HepG2 (cell line): Measurements from ENCODE around the gene TARP.

ENCODE experiments used
- ATAC-seq: fragments of 200-7000 bp; cut with Tn5 transposase; 3 replicates; pipeline ENCODE4 v1.9.1; 2020; ENCODE audit warnings: mild to moderate bottlenecking, moderate library complexity
- BruUV-seq: library from RNA; stranded (reverse); fragments of 400-500 nt; replicated peaks from 2 replicates; lab custom pipeline; 2021; lab: Mats Ljungman, UMichigan
- CTCF ChIA-PET: fragments of 300-600 bp; formaldehyde crosslinking; extraction: SDS; loops from one replicate; lab custom pipeline; 2021; ENCODE audit warnings: low total read pairs, inconsistent platforms, low intra/inter-chr PET ratio; lab: Yijun Ruan, JAX
- POLR2A ChIA-PET: fragments of 350-600 bp; sonication (Branson Sonifier 250); formaldehyde crosslinking; loops from one replicate; lab custom pipeline; 2020; ENCODE audit warnings: antibody characterized with exemption, inconsistent platforms; lab: Yijun Ruan, JAX
- DNase-seq: peaks from one replicate; pipeline ENCODE4 v3.0.0-alpha.2; 2015; ENCODE audit warnings: low spot score
- FAIRE-seq: peaks from 3 replicates; lab custom pipeline; 2011; peaks lifted over from hg19 to GRCh38; lab: Jason Lieb, UNC
- H2AFZ ChIP-seq: one replicate; pipeline ENCODE4 v1.6.1; 2011; ENCODE audit warnings: low read length, inconsistent platforms
- H3K27ac ChIP-seq: fragments of 300-600 bp; 3 replicates; pipeline ENCODE4 v1.8.0; 2011; ENCODE audit warnings: mixed run types, mild to moderate bottlenecking, mixed read lengths, low read length, inconsistent platforms; ENCODE audit not compliant: insufficient read depth; ENCODE audit errors: extremely low read length
- H3K27me3 ChIP-seq, 2 experiments: fragments of 200-600 bp in 1 of 2; 2 replicates in 1 of 2; 3 replicates in 1 of 2; pipeline versions ENCODE4 v1.6.0 to v1.8.0; 2011; ENCODE audit warnings: low read length in 2 of 2, mild to moderate bottlenecking in 2 of 2, moderate library complexity in 2 of 2, inconsistent platforms in 1 of 2; ENCODE audit not compliant: insufficient read depth in 2 of 2, control insufficient read depth in 1 of 2
- H3K36me3 ChIP-seq, 2 experiments: fragments of 200-600 bp in 1 of 2; replicated peaks in 1 of 2; 2 replicates in 1 of 2; 3 replicates in 1 of 2; pipeline versions ENCODE4 v1.5.1 to v1.8.0; 2011; ENCODE audit warnings: low read length in 2 of 2, inconsistent platforms in 1 of 2; ENCODE audit not compliant: insufficient read depth in 2 of 2, control insufficient read depth in 1 of 2
- H3K4me1 ChIP-seq: 2 replicates; pipeline ENCODE4 v1.5.1; 2012; ENCODE audit warnings: low read length, inconsistent platforms; ENCODE audit not compliant: insufficient read depth
- H3K4me2 ChIP-seq: 2 replicates; pipeline ENCODE4 v1.6.0; 2011; ENCODE audit warnings: low read depth, low read length, inconsistent platforms
- H3K4me3 ChIP-seq, 3 experiments: fragments of 200-600 bp in 1 of 3; sonication (generic), shearing (Covaris generic) in 1 of 3; replicated peaks in 1 of 3; 2 replicates each; pipeline ENCODE4 v1.5.1; 2011 to 2016; ENCODE audit warnings: low read length in 3 of 3, inconsistent platforms in 2 of 3, low read depth in 2 of 3, mild to moderate bottlenecking in 2 of 3, control low read depth in 1 of 3, mixed read lengths in 1 of 3; ENCODE audit not compliant: insufficient read depth in 1 of 3
- H3K79me2 ChIP-seq: one replicate; pipeline ENCODE4 v1.6.1; 2011; ENCODE audit warnings: low read length, inconsistent platforms; ENCODE audit not compliant: insufficient read depth
- H3K9ac ChIP-seq: 2 replicates; pipeline ENCODE4 v1.6.0; 2011; ENCODE audit warnings: mild to moderate bottlenecking, low read depth, low read length, inconsistent platforms; ENCODE audit not compliant: insufficient read depth
- H3K9me3 ChIP-seq: 2 replicates; pipeline ENCODE4 v1.5.1; 2012; ENCODE audit warnings: mild to moderate bottlenecking, low read length
- H4K20me1 ChIP-seq: 2 replicates; pipeline ENCODE4 v1.6.0; 2011; ENCODE audit warnings: inconsistent platforms, mild to moderate bottlenecking, low read length, moderate library complexity; ENCODE audit not compliant: insufficient read depth
- GATAD2A ChIP-seq: IDR thresholded peaks from 2 replicates; pipeline ENCODE4 v1.6.1; 2016
- KLF11 ChIP-seq: IDR thresholded peaks from 2 replicates; pipeline ENCODE4 v1.6.1; 2016; ENCODE audit warnings: missing compliant biosample characterization
- NCOA2 ChIP-seq: sonication (generic); formaldehyde crosslinking; IDR thresholded peaks from 2 replicates; pipeline ENCODE4 v1.8.0; 2022; ENCODE audit warnings: inconsistent platforms
- NFIC ChIP-seq: IDR thresholded peaks from 2 replicates; pipeline ENCODE4 v1.6.1; 2012; ENCODE audit warnings: mild to moderate bottlenecking, low read length, inconsistent platforms
- ZKSCAN8 ChIP-seq: IDR thresholded peaks from 2 replicates; pipeline ENCODE4 v1.6.1; 2016; ENCODE audit warnings: borderline replicate concordance, missing genetic modification reagents, missing compliant biosample characterization
- ZNF276 ChIP-seq: sonication (generic); formaldehyde crosslinking; IDR thresholded peaks from 2 replicates; pipeline ENCODE4 v1.4.0; 2020; ENCODE audit warnings: mild to moderate bottlenecking, low read depth, missing genetic modification reagents
- ZNF605 ChIP-seq: sonication (generic); formaldehyde crosslinking; IDR thresholded peaks from 2 replicates; pipeline ENCODE4 v1.8.0; 2022; ENCODE audit warnings: mild to moderate bottlenecking, missing genetic modification reagents
- ZNF724P ChIP-seq: sonication (generic); formaldehyde crosslinking; IDR thresholded peaks from 2 replicates; pipeline ENCODE4 v1.8.0; 2022; ENCODE audit warnings: missing genetic modification reagents, borderline replicate concordance
- ZNF878 ChIP-seq: sonication (generic); formaldehyde crosslinking; IDR thresholded peaks from 2 replicates; pipeline ENCODE4 v1.8.1; 2023; ENCODE audit warnings: mild to moderate bottlenecking, missing genetic modification reagents, moderate library complexity
- WGBS: methylation state at CpG from one replicate; pipeline ENCODE4 v1.1.6; 2017; ENCODE audit warnings: low lambda C conversion rate; 5-methylcytosine and 5-hydroxymethylcytosine counted together
- in situ Hi-C: cut with HindIII; loops from 2 replicates; pipeline ENCODE4 v1.10.0; 2017; ENCODE audit warnings: low pct_unique_long_range_greater_than_20kb; ENCODE audit not compliant: extremely low pct_ligation_motif_present
- intact Hi-C: fragments of 100-400 bp; cut with micrococcal nuclease; formaldehyde crosslinking; loops from one replicate; pipeline ENCODE4 v1.10.0; 2022; ENCODE audit not compliant: unreplicated experiment
- TF ChIP-seq, protein P1 (sequence below): sonication (generic); formaldehyde crosslinking; IDR thresholded peaks from 2 replicates; pipeline ENCODE4 v1.5.0; 2020; ENCODE audit warnings: missing genetic modification reagents
- TF ChIP-seq, protein P2 (sequence below): sonication (generic); formaldehyde crosslinking; IDR thresholded peaks from 2 replicates; pipeline ENCODE4 v1.4.0; 2020; ENCODE audit warnings: missing genetic modification reagents
- TF ChIP-seq, protein P3 (sequence below): sonication (generic); formaldehyde crosslinking; IDR thresholded peaks from 2 replicates; pipeline ENCODE4 v1.5.1; 2020; ENCODE audit warnings: missing genetic modification reagents, mild to moderate bottlenecking, borderline replicate concordance

Gene TARP

GRCh38 chr7:38292442-38292841 is 19.0 kb upstream of the TARP start (continued):
- no peak for TF ChIP-seq ZNF724P (CRISPR knock-in tag)
- TF ChIP-seq, protein P1, sequence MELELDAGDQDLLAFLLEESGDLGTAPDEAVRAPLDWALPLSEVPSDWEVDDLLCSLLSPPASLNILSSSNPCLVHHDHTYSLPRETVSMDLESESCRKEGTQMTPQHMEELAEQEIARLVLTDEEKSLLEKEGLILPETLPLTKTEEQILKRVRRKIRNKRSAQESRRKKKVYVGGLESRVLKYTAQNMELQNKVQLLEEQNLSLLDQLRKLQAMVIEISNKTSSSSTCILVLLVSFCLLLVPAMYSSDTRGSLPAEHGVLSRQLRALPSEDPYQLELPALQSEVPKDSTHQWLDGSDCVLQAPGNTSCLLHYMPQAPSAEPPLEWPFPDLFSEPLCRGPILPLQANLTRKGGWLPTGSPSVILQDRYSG, result no peak
- no peak for TF ChIP-seq ZNF605 (CRISPR knock-in tag)
- no peak for TF ChIP-seq ZNF878 (CRISPR knock-in tag)
- TF ChIP-seq, protein P2, sequence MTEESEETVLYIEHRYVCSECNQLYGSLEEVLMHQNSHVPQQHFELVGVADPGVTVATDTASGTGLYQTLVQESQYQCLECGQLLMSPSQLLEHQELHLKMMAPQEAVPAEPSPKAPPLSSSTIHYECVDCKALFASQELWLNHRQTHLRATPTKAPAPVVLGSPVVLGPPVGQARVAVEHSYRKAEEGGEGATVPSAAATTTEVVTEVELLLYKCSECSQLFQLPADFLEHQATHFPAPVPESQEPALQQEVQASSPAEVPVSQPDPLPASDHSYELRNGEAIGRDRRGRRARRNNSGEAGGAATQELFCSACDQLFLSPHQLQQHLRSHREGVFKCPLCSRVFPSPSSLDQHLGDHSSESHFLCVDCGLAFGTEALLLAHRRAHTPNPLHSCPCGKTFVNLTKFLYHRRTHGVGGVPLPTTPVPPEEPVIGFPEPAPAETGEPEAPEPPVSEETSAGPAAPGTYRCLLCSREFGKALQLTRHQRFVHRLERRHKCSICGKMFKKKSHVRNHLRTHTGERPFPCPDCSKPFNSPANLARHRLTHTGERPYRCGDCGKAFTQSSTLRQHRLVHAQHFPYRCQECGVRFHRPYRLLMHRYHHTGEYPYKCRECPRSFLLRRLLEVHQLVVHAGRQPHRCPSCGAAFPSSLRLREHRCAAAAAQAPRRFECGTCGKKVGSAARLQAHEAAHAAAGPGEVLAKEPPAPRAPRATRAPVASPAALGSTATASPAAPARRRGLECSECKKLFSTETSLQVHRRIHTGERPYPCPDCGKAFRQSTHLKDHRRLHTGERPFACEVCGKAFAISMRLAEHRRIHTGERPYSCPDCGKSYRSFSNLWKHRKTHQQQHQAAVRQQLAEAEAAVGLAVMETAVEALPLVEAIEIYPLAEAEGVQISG, result no peak
- no peak for TF ChIP-seq NCOA2 (CRISPR knock-in tag)
- TF ChIP-seq NFIC, result no peak
- no peak for TF ChIP-seq GATAD2A (CRISPR knock-in tag)
- TF ChIP-seq, all 625 proteins: peak for 0

GRCh38 chr7:38291650-38292049 is 18.2 kb upstream of the TARP start:
- ChIA-PET POLR2A (no interaction called here), CTCF (no interaction called here)
- no peak overlapping the region for H3K4me2 ChIP-seq
- H3K27ac ChIP-seq, result no peak overlapping the region
- H3K4me3 ChIP-seq, result no peak overlapping the region
- ATAC-seq (no peak), FAIRE-seq (no peak), DNase-seq (no peak)
- intact Hi-C loops, result no loop called here
- no peaks in the 10 kb centered on the region for H3K36me3 ChIP-seq
- H2AFZ ChIP-seq, result no peak overlapping the region
- BruUV-seq, result no TSS peak
- H3K9ac ChIP-seq, result no peak overlapping the region
- H4K20me1 ChIP-seq, result no peaks in the 10 kb centered on the region
- in situ Hi-C loops, result no loop called here
- no peaks in the 10 kb centered on the region for H3K27me3 ChIP-seq
- H3K79me2 ChIP-seq, result no peaks in the 10 kb centered on the region
- 90% methylated on average over 2 of the region's 2 CpGs for WGBS
- no peaks in the 10 kb centered on the region for H3K9me3 ChIP-seq
- no peaks in the 10 kb centered on the region for H3K4me1 ChIP-seq
- TF ChIP-seq, protein P3, sequence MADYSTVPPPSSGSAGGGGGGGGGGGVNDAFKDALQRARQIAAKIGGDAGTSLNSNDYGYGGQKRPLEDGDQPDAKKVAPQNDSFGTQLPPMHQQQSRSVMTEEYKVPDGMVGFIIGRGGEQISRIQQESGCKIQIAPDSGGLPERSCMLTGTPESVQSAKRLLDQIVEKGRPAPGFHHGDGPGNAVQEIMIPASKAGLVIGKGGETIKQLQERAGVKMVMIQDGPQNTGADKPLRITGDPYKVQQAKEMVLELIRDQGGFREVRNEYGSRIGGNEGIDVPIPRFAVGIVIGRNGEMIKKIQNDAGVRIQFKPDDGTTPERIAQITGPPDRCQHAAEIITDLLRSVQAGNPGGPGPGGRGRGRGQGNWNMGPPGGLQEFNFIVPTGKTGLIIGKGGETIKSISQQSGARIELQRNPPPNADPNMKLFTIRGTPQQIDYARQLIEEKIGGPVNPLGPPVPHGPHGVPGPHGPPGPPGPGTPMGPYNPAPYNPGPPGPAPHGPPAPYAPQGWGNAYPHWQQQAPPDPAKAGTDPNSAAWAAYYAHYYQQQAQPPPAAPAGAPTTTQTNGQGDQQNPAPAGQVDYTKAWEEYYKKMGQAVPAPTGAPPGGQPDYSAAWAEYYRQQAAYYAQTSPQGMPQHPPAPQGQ, result no peak
- TF ChIP-seq KLF11, result no peak
- TF ChIP-seq ZNF276 (CRISPR knock-in tag), result no peak
- no peak for TF ChIP-seq ZKSCAN8
